A549 treated with Mapracorat at 1 μM for 4 hours (cell line): ENCODE measurements around the gene OR7C2. TPM values are rescaled to one million over a fixed set of nuclear protein-coding genes. Genes with fewer than 3 reads are reported as not detected.

Experiments used
- total RNA-seq: library from RNA; stranded (reverse); fragments of 200-300 nt; extraction: Qiagen RNA extraction; gene quantifications from 5 replicates; pipeline ENCODE4 v1.2.3, GENCODE V29; 2022

Gene OR7C2
- total RNA-seq, result not detected in 5 replicates

DNA sequence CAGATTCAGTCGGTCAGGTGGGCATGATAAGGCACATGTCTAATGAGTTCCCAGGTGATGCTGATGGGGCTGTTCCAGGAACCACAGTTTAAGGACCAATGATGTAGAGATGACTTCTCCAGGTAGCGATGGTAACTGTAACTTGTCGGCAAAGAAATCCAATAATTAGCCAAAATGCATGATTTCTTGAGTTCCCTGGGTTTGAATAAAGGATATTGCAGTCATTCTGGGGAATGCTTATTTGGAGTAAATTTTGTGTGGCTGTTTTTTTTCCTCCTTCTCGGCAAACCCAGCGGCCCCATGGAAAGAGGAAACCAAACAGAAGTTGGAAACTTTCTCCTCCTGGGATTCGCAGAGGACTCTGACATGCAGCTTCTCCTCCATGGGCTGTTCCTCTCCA is at the start of gene OR7C2:
TSS of gene OR7C2 (plus strand) at position 301 of the 400 bp plus-strand sequence. CDS start at position 301, 0 bp downstream.

DNA sequence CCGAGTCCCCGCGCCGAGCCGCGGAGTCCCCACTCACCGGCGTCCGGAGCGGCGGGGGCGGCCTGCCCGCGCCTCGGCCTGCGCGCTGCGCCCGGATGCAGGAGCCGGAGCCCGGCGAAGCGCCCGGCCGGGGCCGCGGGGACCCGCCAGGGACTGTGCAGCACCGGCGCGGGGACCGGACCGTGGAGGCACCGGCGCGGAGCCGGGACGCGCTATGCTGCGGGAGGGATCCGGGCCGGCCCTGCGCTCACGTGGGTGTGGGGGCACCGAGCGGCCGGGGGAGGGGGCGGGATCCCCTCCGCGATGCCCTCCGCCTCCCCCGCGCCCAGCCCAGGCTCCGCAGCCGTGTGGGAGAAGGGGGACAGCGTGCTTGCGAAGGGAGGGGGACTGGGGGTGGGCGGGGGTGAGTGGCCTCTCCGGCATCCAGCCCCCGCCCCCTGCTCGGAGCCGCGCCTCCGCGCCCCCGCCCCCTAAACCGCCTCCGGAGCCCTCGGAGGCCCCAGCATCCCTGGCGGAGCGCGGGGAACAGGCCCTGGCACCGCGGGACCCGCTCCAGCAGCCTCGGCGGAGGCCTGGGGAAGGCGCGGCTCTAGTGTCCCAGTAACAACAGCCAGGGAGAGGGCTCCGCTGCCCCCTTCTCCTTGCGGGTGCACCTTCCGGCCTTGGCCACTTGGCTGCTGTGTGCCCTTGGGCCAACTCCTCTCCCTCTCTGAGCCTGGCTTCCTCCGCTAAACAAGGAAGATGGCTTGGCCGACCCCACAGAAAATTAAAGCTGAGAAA is 38.4 kb downstream of the OR7C2 start, which contains the start of gene SLC1A6:
TSS of gene SLC1A6 (minus strand) at position 389 of the 780 bp plus-strand sequence. CDS start 6,954 bp downstream, outside the sequence.

Other genes with a start within 250 kb of the OR7C2 start
- gene ADGRE2, start 162.9 kb upstream of the OR7C2 start, total RNA-seq, result 0.44 to 1.1 TPM (median 0.56 TPM) in 5 replicates
- not detected in 5 replicates for gene OR7A5, start 106.3 kb upstream of the OR7C2 start, total RNA-seq
- gene OR7C1, start 106.3 kb upstream of the OR7C2 start, total RNA-seq, result not detected in 5 replicates
- not detected in 5 replicates for gene OR7A10, start 92.6 kb upstream of the OR7C2 start, total RNA-seq
- gene OR7A17, start 55.4 kb upstream of the OR7C2 start, total RNA-seq, result not detected in 5 replicates
- gene SLC1A6, start 38.4 kb downstream of the OR7C2 start, total RNA-seq, result not detected in 5 replicates
- gene CASP14, start 108.0 kb downstream of the OR7C2 start, total RNA-seq, result not detected in 5 replicates
- not detected in 5 replicates for gene OR1I1, start 140.7 kb downstream of the OR7C2 start, total RNA-seq
- 15.7 to 20.3 TPM (median 17.5 TPM) in 5 replicates for gene SYDE1, start 165.9 kb downstream of the OR7C2 start, total RNA-seq